Tibial nerve (tissue), 4 donors: ENCODE measurements around the gene F11R. TPM values are rescaled to one million over a fixed set of nuclear protein-coding genes. Genes with fewer than 3 reads are reported as not detected.

Source experiments
- DNase-seq, 2 donors: peaks; one replicate each; pipeline ENCODE4 v3.0.0-alpha.2; 2019; ENCODE audit warnings: low spot score in 2 of 2
- H3K27ac ChIP-seq, 4 donors: fragments of 200-600 bp; sonication (generic) in 3 of 4; one replicate each; pipeline ENCODE4 v1.5.1; 2017 to 2019; ENCODE audit warnings: mild to moderate bottlenecking in 1 of 4
- H3K27me3 ChIP-seq, 2 donors: fragments of 200-600 bp; sonication (generic) in 1 of 2; one replicate each; pipeline versions ENCODE4 v1.5.1 to v1.6.0; 2017 to 2019
- H3K36me3 ChIP-seq, 3 donors: fragments of 200-600 bp; sonication (generic); one replicate each; pipeline ENCODE4 v1.5.1; 2018 to 2019
- H3K4me1 ChIP-seq, 4 donors: fragments of 200-600 bp; sonication (generic) in 3 of 4; one replicate each; pipeline ENCODE4 v1.5.1; 2017 to 2019
- H3K4me3 ChIP-seq, 4 donors: fragments of 200-600 bp; sonication (generic) in 3 of 4; one replicate each; pipeline ENCODE4 v1.5.1; 2017 to 2019; ENCODE audit warnings: mild to moderate bottlenecking in 1 of 4, moderate library complexity in 1 of 4
- H3K9me3 ChIP-seq, 4 donors: fragments of 200-600 bp; sonication (generic) in 3 of 4; one replicate each; pipeline ENCODE4 v1.5.1; 2017 to 2019
- CTCF ChIP-seq, 5 experiments: fragments of 200-600 bp in 3 of 5; fragments of 450-650 bp in 2 of 5; sonication (generic) in 3 of 5; IDR thresholded peaks; one replicate each; pipeline ENCODE4 v1.5.1; 2016 to 2019; ENCODE audit warnings: antibody characterized with exemption in 5 of 5, mild to moderate bottlenecking in 3 of 5, moderate library complexity in 2 of 5
- EP300 ChIP-seq, 2 donors: sonication (generic); formaldehyde crosslinking; IDR thresholded peaks; one replicate each; pipeline ENCODE4 v1.6.1; 2017; ENCODE audit warnings: antibody characterized with exemption in 2 of 2, mild to moderate bottlenecking in 1 of 2
- POLR2A ChIP-seq, 2 donors: fragments of 450-650 bp; IDR thresholded peaks; one replicate each; pipeline ENCODE4 v1.6.1; 2017; ENCODE audit warnings: antibody characterized with exemption in 2 of 2, mild to moderate bottlenecking in 2 of 2, moderate library complexity in 2 of 2
- WGBS, 2 donors: methylation state at CpG; one replicate each; pipeline ENCODE4 v1.1.5; 2018; 5-methylcytosine and 5-hydroxymethylcytosine counted together
- total RNA-seq, 4 donors: library from RNA; depleted of rRNA; stranded (reverse); fragments of >200 nt; gene quantifications; one replicate each; pipeline ENCODE4 v1.1.0, GENCODE V29; 2016

The F11R gene
- 10 to 100 TPM in 3 of 4 donors, 1 to 10 TPM in 1; 6.9 to 23.1 (median 14.9) TPM for total RNA-seq

GRCh38 chr1:161020509-161021164 lies at the start of gene F11R:
Gene F11R, minus strand, starts transcription at chr1:161021152. Its CDS starts 79 bp downstream, at chr1:161021073.
- DNase-seq, result no peak
- 1 to 3% methylated on average over 23 to 36 of the region's 36 CpGs for WGBS, 2 donors
- peak in 2 of 5 experiments; percentile 23 to 38 for TF ChIP-seq CTCF (IDR thresholded peaks at IDR 0.05)
- TF ChIP-seq EP300 (IDR thresholded peaks at IDR 0.05), result no peak
- Histone ChIP-seq H3K9me3 (no peaks in the 10 kb centered on the region), H3K4me1 (peaks cover 0 to 16% (median 7%) of the 10 kb centered on the region in 4 donors), H3K27me3 (peaks cover 0 to 44% of the 10 kb centered on the region in 2 donors), H3K27ac (peak within 1 kb of the TSS in 3 of 4 donors; percentile 31 to 85 (median 59)), H3K4me3 (peak within 1 kb of the TSS; percentile 27 to 67 (median 43)), H3K36me3 (no peaks in the 10 kb centered on the region)

- Histone ChIP-seq H3K27me3 (peaks cover 0 to 5% of the 10 kb centered on the region in 2 donors), H3K27ac (peak within 1 kb of the TSS in 2 of 4 donors; percentile 16 to 89), H3K4me3 (peak within 1 kb of the TSS; percentile 2 to 63 (median 35)), H3K9me3 (no peaks in the 10 kb centered on the region), H3K4me1 (peaks cover 0 to 4% (median 0%) of the 10 kb centered on the region in 4 donors), H3K36me3 (no peaks in the 10 kb centered on the region)
- TF ChIP-seq POLR2A (IDR thresholded peaks at IDR 0.05) (peak in 1 of 2 donors; percentile 32), CTCF (IDR thresholded peaks at IDR 0.05) (no peak), EP300 (IDR thresholded peaks at IDR 0.05) (peak in 1 of 2 donors; percentile 38)
- WGBS, 2 donors, result 67 to 74% methylated on average over 9 of the region's 9 CpGs
- DNase-seq, result peak; percentile 16 to 26
Observed at GRCh38 chr1:161069731-161070270, 48.8 kb upstream of the F11R start, which contains the start of gene ARHGAP30. Gene ARHGAP30, minus strand, starts transcription at chr1:161069891. Its CDS starts 267 bp downstream, at chr1:161069624.

GRCh38 chr1:161069241-161069640 lies 48.3 kb upstream of the F11R start:
- WGBS, 2 donors, result 77 to 81% methylated on average over 9 of the region's 9 CpGs
- Histone ChIP-seq H3K27me3 (peaks cover 0 to 10% of the 10 kb centered on the region in 2 donors), H3K36me3 (no peaks in the 10 kb centered on the region), H3K4me3 (peak overlapping the region; percentile 2 to 63 (median 35)), H3K9me3 (no peaks in the 10 kb centered on the region), H3K27ac (peak overlapping the region in 2 of 4 donors; percentile 16 to 89), H3K4me1 (peaks cover 0 to 4% (median 0%) of the 10 kb centered on the region in 4 donors)
- no peak for DNase-seq
- TF ChIP-seq EP300 (IDR thresholded peaks at IDR 0.05) (no peak), CTCF (IDR thresholded peaks at IDR 0.05) (no peak), POLR2A (IDR thresholded peaks at IDR 0.05) (no peak)

GRCh38 chr1:161068306-161069234 lies 47.6 kb upstream of the F11R start:
- H3K27ac ChIP-seq, result peak overlapping the region in 2 of 4 donors; percentile 16 to 89
- peaks cover 0 to 16% of the 10 kb centered on the region in 2 donors for H3K27me3 ChIP-seq
- TF ChIP-seq EP300 (IDR thresholded peaks at IDR 0.05) (peak in 1 of 2 donors; percentile 18), CTCF (IDR thresholded peaks at IDR 0.05) (no peak)
- 65 to 66% methylated on average over 10 of the region's 10 CpGs for WGBS, 2 donors
- H3K4me3 ChIP-seq, result peak overlapping the region; percentile 2 to 63 (median 27)
- H3K4me1 ChIP-seq, result peaks cover 0 to 4% (median 0%) of the 10 kb centered on the region in 4 donors
- no peaks in the 10 kb centered on the region for H3K36me3 ChIP-seq
- peak in 1 of 2 donors; percentile 49 for DNase-seq
- H3K9me3 ChIP-seq, result no peaks in the 10 kb centered on the region
